GM21515 (cell line): Measurements from ENCODE around the gene AZIN2.
"Not testable (repeated sequence)": the region's sequence is repeated elsewhere in the genome, so short reads cannot be mapped to it uniquely, and the experiment has no call there.

Experiments
- ATAC-seq: cut with Tn5 transposase; IDR thresholded peaks from one replicate; pipeline ENCODE4 v1.9.1; 2021; ENCODE audit not compliant: unreplicated experiment

AZIN2 gene

DNA sequence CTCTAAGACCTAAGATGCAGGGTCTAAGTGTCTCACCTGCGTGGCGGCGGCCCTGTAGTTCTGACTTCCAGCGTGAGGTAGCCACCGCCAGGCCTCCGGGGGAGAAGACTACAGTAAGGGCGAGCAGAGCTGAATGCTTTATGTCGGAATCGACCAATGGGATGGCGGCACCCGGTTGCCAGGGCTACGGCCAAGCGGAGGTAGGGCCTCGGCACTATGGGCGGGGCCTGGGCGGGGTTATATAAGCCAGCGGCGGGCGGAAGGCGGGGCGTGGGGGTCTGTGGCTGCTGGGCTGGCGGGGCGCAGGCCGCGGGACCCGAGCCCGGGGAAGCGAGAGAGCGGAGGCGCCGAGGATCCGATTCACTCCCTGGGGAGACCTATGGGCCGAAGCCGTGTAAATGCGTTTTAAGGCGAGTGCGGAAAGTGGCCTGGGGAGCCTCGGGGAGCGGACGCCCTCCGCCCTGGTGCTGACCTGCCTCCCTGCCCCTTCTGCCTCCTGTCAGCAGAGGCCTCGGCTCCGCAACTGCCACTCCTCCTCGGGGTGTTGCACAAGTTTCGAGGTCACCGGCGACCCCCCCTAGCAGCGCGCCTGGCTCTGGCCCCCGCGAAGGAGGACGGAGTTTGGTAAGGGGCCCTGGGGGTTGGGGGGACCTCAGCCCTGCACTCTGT lies at the start of gene AZIN2:
Gene AZIN2 (plus strand): TSS at position 269 of the 669 bp plus-strand sequence. CDS start 1,097 bp downstream, outside the sequence.
- ATAC-seq, result peak; percentile 96

GRCh38 chr1:33031506-33031905 lies 49.4 kb upstream of the AZIN2 start:
- ATAC-seq, result no peak

GRCh38 chr1:33032126-33032869 lies 48.7 kb upstream of the AZIN2 start:
- ATAC-seq, result no peak

DNA sequence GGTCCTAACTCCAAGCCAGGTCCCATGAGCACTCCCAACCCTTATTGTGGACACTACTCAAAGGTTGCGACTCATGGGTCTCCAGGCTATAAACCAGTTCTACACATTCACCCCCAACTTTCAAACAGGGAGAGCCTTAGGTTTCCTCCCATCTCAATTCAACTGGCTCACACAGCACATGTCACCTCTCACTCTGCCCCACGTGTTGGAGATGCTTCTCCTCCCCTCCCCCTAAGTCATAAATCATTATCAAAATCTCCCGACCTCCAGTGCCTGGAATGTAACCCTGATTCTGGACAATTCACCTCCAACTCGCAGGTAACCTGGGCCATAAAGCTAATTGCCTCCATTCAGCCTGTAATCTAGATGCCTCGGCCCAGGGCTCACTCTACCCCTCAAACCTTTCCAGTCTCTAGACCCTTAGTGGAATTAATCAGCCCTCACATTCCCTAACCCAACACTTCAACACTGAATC lies 44.9 kb upstream of the AZIN2 start:
- no peak for ATAC-seq

- peak; percentile 99 for ATAC-seq
These were observed 44.1 kb upstream of the AZIN2 start, which contains the start of gene AK2 for GRCh38 chr1:33036526-33037503. AK2 (minus strand) TSS chr1:33036883; CDS start chr1:33036828, 55 bp downstream.

- ATAC-seq, result no peak
These were observed 41.1 kb upstream of the AZIN2 start for GRCh38 chr1:33039840-33040239.

DNA sequence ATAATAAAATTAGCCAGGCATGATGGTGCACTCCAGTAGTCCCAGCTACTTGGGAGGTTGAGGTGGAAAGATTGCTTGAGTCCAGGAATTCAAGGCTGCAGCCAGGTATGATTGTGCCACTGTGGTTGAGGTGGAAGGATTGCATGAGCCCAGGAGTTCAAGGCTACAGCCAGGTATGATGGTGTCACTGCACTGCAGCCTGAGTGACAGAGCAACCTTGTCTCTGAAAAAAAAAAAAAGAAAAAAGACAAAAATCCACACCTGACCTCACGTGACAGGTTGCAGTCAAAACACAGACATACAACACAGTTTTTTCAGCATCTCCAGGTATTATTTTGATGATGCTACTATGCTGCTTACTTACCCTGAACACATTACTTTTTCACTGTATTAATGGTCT lies 39.9 kb upstream of the AZIN2 start:
- no peak for ATAC-seq

- ATAC-seq, result no peak
These were observed 38.1 kb upstream of the AZIN2 start for GRCh38 chr1:33042831-33043230.

- no peak for ATAC-seq
These were observed 37.5 kb upstream of the AZIN2 start for GRCh38 chr1:33043267-33044092.

- no peak for ATAC-seq
These were observed 35.7 kb upstream of the AZIN2 start for GRCh38 chr1:33045246-33045645.

GRCh38 chr1:33045814-33046213 lies 35.1 kb upstream of the AZIN2 start:
- no peak for ATAC-seq

GRCh38 chr1:33046234-33046633 lies 34.7 kb upstream of the AZIN2 start:
- ATAC-seq, result not testable (repeated sequence)

DNA sequence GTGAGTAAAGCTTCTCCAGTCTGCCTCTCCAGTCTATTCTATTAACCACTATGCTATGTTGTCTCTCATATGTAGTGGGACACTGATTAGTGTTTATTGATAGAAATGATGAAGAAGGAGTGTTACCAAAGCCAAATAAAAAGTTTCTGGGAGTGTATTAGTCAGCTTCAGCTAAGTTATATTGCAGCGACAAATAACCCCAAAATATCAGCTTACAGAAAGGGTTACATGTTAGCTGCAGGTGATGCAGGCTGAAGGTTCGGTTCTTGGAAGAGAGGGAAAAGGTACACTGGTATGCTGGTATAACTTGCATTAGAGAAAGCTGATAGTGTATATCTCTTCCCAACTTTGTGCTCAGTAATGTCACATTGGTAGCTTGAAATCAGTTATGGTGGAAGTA lies 33.7 kb upstream of the AZIN2 start:
- no peak for ATAC-seq

- no peak for ATAC-seq
These were observed 33.1 kb upstream of the AZIN2 start for GRCh38 chr1:33047839-33048305.

- no peak for ATAC-seq
These were observed 32.5 kb upstream of the AZIN2 start for GRCh38 chr1:33048426-33048825.

DNA sequence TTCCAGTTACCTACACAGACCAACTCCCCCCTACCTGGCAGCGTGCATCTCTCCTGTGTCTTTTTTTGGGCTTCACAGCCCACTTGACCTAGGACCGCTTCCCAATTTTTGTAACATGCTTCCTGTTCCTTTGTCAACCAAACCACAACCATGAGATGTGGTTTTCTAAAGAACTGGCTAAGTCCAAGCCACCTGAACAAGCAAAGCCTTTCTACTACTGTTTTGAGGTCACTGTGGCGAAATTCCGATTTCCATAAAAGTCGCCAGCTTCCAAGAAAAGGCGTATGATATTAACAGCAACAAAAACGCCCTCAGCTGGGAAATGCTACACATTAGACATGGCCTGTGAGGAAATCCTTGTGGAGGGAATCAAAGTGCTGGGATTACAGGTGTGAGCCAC lies 31.6 kb upstream of the AZIN2 start:
- ATAC-seq, result no peak

DNA sequence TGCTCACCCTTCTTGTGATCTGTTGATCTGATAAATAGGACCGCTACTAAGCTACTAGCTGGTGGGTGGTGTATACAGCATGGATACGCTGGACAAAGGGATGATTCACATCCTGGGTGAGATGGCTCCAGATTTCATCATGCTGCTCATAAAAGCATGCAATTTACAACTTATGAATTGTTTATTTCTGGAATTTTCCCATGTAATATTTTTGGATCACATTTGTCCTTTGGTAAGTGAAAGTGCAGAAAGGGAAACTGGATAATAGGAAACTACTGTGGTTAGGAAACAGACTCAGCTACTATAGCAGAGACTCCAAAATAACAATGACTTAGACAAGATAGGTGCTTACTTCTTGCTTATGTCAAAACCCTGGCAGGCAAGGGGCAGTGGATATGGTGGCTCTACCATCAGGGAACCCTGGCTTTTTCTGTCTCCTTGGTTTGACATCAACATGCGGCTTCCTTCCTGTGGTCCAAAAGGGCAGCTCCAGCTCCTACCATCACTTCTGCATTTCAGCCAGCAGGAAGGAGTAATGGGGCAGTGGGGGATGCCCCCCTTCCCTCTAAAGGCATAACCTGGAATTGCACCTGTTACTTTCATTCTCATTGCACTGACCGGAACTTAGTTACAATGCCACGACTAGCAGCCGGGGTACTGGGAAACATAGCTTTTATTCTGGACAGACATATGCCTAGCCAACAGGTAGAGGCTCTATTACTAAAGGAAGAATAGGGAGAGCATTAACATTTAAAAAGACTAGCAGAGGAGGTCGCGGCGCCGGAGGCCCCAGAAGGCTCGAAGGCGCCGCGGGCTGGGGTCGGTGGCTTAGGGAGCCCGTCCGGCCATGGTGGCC lies 30.5 kb upstream of the AZIN2 start:
- no peak for ATAC-seq

DNA sequence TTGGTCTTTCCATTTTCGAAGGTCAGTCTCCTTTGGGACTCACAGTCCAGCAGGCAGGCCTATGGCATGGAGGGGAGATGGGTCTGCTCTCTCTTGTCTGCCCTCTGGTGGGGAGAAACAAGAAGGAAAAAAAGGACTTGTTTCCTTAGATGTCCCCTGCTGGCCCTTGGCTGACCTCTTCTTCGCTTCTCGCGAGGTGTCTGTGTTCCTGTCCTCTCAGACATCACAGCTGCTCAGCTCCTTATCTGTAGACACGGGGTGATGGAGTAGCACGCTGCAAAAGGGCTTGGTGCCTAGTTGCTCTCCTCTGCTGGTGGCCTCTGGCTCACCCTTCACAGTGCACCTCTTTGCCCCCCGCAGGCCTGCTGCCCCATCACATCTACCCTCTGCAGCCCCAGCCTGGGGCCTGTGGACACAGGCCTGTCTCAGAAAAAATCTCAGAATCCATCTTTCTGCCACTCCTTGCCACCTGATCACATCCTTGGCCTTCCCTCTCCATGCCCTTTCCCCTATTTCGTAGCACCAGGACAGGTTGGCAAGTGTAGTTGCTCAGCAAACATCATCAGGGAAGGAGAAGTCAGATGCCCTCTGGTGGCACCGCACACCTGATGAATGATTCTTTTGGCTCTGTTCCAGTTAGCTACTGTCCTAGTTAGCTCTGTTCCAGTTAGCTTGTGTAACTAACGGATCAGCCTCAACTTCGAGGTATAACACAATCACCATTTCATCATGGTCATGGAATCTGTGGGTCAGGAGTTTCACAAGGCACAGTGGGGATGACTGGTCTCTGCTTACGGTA lies 25.5 kb upstream of the AZIN2 start:
- no peak for ATAC-seq
